Body of pancreas (tissue), 4 donors: Measurements from ENCODE around the gene CNTNAP2. TPM values are rescaled to one million over a fixed set of nuclear protein-coding genes. Genes with fewer than 3 reads are reported as not detected.

ENCODE experiments used
- ATAC-seq: fragments of 150-250 bp; one replicate; pipeline ENCODE4 v1.9.1; 2016
- DNase-seq, 4 donors: peaks; one replicate each; pipeline ENCODE4 v3.0.0-alpha.2; 2019
- H3K27ac ChIP-seq, 4 donors: fragments of 200-600 bp; sonication (generic); 1 replicate in 3 of 4; 2 replicates in 1 of 4; pipeline versions ENCODE4 v1.5.1 to v1.6.1; 2016 to 2019; ENCODE audit warnings: mild to moderate bottlenecking in 1 of 4, mixed read lengths in 1 of 4, moderate library complexity in 1 of 4
- H3K27me3 ChIP-seq, 2 donors: fragments of 200-600 bp; sonication (generic); one replicate each; pipeline ENCODE4 v1.6.0; 2016; ENCODE audit warnings: mild to moderate bottlenecking in 1 of 2
- H3K36me3 ChIP-seq, 2 donors: fragments of 200-600 bp; sonication (generic); replicated peaks in 1 of 2; 2 replicates each; pipeline ENCODE4 v1.5.1; 2016; ENCODE audit warnings: low read depth in 2 of 2; ENCODE audit not compliant: insufficient read depth in 1 of 2
- H3K4me1 ChIP-seq: fragments of 200-600 bp; sonication (generic); one replicate; pipeline ENCODE4 v1.6.0; 2016
- H3K4me3 ChIP-seq, 2 donors: fragments of 200-600 bp; sonication (generic); 1 replicate in 1 of 2; 2 replicates in 1 of 2; pipeline ENCODE4 v1.5.1; 2016 to 2019
- H3K9me3 ChIP-seq, 3 donors: fragments of 200-600 bp; sonication (generic); 1 replicate in 2 of 3; 2 replicates in 1 of 3; pipeline ENCODE4 v1.5.1; 2016
- POLR2A ChIP-seq, 3 donors: fragments of 450-650 bp; IDR thresholded peaks; one replicate each; pipeline ENCODE4 v1.6.1; 2016; ENCODE audit warnings: antibody characterized with exemption in 3 of 3, mild to moderate bottlenecking in 2 of 3
- WGBS, 2 donors: methylation state at CpG; one replicate each; pipeline ENCODE4 v1.1.5; 2017; 5-methylcytosine and 5-hydroxymethylcytosine counted together
- intact Hi-C: fragments of 100-400 bp; cut with DNase I; formaldehyde crosslinking; loops from one replicate; pipeline ENCODE4 v1.15.1; 2023
- total RNA-seq, 2 donors: library from RNA; depleted of rRNA; stranded (reverse); fragments of >200 nt; gene quantifications; one replicate each; pipeline ENCODE4 v1.1.0, GENCODE V29; 2016
- TF ChIP-seq, protein P1 (sequence below), 7 experiments: fragments of 450-650 bp in 4 of 7; fragments of 200-600 bp in 3 of 7; sonication (generic) in 3 of 7; IDR thresholded peaks; one replicate each; pipeline ENCODE4 v1.5.1; 2016 to 2019; ENCODE audit warnings: antibody characterized with exemption in 7 of 7

The CNTNAP2 gene
- total RNA-seq, 2 donors from 2014 or later, result 1.0 TPM; not detected in 1

DNA sequence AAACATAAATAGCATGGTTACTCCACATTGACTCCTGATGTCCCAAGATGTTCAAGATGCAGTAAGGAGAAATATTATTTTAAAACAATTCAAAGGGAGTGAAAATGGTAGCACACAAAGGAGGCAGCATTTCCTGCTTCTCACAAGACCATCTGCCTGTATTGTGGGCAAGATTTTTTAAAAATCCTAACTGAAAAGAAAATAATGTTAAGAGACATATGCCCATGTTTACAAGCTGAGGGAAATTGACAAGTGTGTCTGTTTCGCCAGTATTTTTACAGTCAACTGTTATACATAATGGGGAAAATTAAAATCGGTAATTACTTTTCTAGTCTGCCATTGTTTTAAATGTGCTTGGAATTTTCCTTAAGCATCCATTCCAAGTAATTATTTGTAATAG lies 1827.7 kb downstream of the CNTNAP2 start:
- H3K27ac ChIP-seq, result no peak overlapping the region
- H3K27me3 ChIP-seq, result no peaks in the 10 kb centered on the region
- H3K9me3 ChIP-seq, result no peaks in the 10 kb centered on the region
- TF ChIP-seq POLR2A (IDR thresholded peaks at IDR 0.05), result no peak
- TF ChIP-seq, protein P1, sequence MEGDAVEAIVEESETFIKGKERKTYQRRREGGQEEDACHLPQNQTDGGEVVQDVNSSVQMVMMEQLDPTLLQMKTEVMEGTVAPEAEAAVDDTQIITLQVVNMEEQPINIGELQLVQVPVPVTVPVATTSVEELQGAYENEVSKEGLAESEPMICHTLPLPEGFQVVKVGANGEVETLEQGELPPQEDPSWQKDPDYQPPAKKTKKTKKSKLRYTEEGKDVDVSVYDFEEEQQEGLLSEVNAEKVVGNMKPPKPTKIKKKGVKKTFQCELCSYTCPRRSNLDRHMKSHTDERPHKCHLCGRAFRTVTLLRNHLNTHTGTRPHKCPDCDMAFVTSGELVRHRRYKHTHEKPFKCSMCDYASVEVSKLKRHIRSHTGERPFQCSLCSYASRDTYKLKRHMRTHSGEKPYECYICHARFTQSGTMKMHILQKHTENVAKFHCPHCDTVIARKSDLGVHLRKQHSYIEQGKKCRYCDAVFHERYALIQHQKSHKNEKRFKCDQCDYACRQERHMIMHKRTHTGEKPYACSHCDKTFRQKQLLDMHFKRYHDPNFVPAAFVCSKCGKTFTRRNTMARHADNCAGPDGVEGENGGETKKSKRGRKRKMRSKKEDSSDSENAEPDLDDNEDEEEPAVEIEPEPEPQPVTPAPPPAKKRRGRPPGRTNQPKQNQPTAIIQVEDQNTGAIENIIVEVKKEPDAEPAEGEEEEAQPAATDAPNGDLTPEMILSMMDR (IDR thresholded peaks at IDR 0.05), result no peak
- no peak overlapping the region for H3K4me3 ChIP-seq
- H3K36me3 ChIP-seq, result no peaks in the 10 kb centered on the region
- DNase-seq, result no peak
- intact Hi-C loops, result no loop called here
- ATAC-seq, result no peak
- WGBS, 2 donors, result 76% methylated on average over 2 of the region's 2 CpGs
- no peaks in the 10 kb centered on the region for H3K4me1 ChIP-seq

DNA sequence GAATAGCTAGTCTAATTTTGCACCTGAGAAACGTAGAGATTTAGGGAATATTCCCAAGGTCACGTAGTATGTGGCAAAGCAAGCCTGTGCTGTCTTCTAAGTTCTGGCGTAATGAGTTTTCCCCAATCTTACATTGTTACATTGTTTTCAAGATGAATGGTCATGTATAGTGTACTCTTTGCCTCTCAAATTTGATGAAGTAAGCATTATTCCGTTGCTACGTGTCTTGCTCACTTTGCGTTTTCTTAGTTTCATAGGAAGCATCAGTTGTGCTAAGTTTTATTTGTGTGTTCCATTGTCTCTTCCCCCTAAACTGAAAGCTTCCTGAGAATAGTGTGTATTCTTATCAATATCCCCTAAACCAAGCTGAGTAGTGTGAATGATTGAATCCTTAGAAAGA lies 1836.3 kb downstream of the CNTNAP2 start:
- Histone ChIP-seq H3K27ac (no peak overlapping the region), H3K36me3 (no peaks in the 10 kb centered on the region), H3K4me1 (no peaks in the 10 kb centered on the region), H3K27me3 (no peaks in the 10 kb centered on the region), H3K9me3 (no peaks in the 10 kb centered on the region), H3K4me3 (no peak overlapping the region)
- intact Hi-C loops, result no loop called here
- ATAC-seq (no peak), DNase-seq (no peak)
- TF ChIP-seq, protein P1 (IDR thresholded peaks at IDR 0.05), result no peak
- no peak for TF ChIP-seq POLR2A (IDR thresholded peaks at IDR 0.05)
- 74 to 78% methylated on average over 6 of the region's 6 CpGs for WGBS, 2 donors

DNA sequence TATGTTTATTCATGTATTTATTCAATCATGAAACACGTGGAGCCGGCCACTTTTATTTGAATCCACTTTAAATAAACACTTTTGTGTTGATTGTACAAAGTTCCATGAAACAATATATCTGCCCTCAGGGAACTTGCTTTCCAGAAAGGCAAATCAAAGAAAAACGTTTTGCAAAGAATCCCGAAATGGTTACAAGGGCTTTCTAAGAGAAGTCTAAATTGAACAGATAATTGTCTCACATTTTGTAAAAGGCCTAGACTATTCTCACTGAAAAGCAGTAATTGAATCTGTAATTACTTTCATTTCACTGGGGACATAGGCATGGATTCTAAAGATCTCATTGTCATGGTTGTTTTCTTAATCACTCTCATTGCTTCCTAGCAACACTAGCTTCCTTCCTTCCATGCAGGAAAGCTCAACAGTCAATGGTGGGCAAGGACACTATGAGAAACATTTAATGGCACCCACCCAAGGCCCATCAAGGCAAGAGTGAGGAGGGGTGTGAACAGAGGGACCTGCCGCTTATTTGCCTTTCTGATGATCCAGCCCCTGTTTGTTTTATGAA lies 1851.5 kb downstream of the CNTNAP2 start:
- no peak overlapping the region for H3K27ac ChIP-seq
- intact Hi-C loops, result no loop called here
- no peak overlapping the region for H3K4me3 ChIP-seq
- H3K36me3 ChIP-seq, result no peaks in the 10 kb centered on the region
- DNase-seq, result no peak
- TF ChIP-seq, protein P1 (IDR thresholded peaks at IDR 0.05), result no peak
- no peak for TF ChIP-seq POLR2A (IDR thresholded peaks at IDR 0.05)
- no peaks in the 10 kb centered on the region for H3K9me3 ChIP-seq
- ATAC-seq, result no peak
- H3K27me3 ChIP-seq, result no peaks in the 10 kb centered on the region
- 63% methylated on average over 5 of the region's 5 CpGs for WGBS, 2 donors
- H3K4me1 ChIP-seq, result no peaks in the 10 kb centered on the region

DNA sequence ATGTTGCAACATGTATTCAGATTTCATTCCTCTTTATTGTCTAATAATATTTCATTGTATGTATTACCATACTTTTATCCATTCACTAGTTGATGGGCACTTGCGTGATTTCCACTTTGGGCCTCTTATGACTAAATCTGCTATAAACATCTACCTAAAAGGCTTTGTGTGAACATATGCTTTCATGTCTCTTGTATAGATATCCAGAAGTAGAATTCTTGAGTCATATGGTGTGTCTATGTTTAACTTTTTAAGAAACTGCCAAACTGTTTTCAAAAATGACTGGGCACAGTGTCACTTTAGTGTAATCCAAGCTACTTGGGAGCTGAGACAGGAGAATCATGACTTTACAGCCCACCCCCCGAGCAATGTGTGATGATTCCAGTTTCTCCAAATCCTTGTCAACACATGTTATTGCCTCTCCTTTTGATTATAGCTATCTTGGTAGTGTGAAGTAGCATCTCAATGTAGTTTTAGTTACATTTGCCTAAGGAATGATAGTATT lies 1855.1 kb downstream of the CNTNAP2 start:
- H3K36me3 ChIP-seq, result no peaks in the 10 kb centered on the region
- ATAC-seq, result no peak
- no peak overlapping the region for H3K27ac ChIP-seq
- no peak for DNase-seq
- no peaks in the 10 kb centered on the region for H3K9me3 ChIP-seq
- no peak for TF ChIP-seq POLR2A (IDR thresholded peaks at IDR 0.05)
- TF ChIP-seq, protein P1 (IDR thresholded peaks at IDR 0.05), result no peak
- WGBS, 2 donors, result 73 to 83% methylated on average over 2 of the region's 2 CpGs
- no peak overlapping the region for H3K4me3 ChIP-seq
- no peaks in the 10 kb centered on the region for H3K27me3 ChIP-seq
- intact Hi-C loops, result no loop called here
- H3K4me1 ChIP-seq, result no peaks in the 10 kb centered on the region

DNA sequence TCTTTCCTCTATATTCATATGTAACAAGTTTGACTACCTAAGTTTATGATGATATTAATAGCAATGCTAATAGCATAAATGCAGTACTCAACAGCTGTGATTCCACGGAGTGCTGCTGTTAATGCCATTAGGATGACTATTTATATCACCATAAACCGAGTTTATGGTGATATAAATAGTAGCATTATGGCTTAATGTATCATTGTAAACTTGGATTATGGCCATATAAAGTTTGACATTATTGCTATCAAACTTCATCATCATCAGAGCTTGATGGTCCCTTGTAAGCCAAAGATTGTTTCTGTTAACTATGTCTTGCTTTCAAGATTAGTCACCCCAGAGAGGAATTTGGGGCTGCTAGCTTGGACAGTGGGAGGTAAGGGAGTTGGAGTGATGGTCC lies 1861.6 kb downstream of the CNTNAP2 start:
- Histone ChIP-seq H3K4me1 (no peaks in the 10 kb centered on the region), H3K36me3 (no peaks in the 10 kb centered on the region), H3K9me3 (no peaks in the 10 kb centered on the region), H3K27ac (no peak overlapping the region), H3K4me3 (no peak overlapping the region), H3K27me3 (no peaks in the 10 kb centered on the region)
- intact Hi-C loops, result no loop called here
- ATAC-seq, result no peak
- no peak for DNase-seq
- WGBS, 2 donors, result 43 to 53% methylated on average over 2 of the region's 2 CpGs
- TF ChIP-seq, protein P1 (IDR thresholded peaks at IDR 0.05), result no peak
- no peak for TF ChIP-seq POLR2A (IDR thresholded peaks at IDR 0.05)
